CD4-positive, alpha-beta T cell (primary cell): ENCODE data around the gene PDSS2. TPM values are rescaled to one million over a fixed set of nuclear protein-coding genes. Genes with fewer than 3 reads are reported as not detected.

Experiments used
- ATAC-seq: fragments of 200-7000 bp; cut with Tn5 transposase; one replicate; pipeline ENCODE4 v1.10.0; 2022; ENCODE audit warnings: mild to moderate bottlenecking; ENCODE audit not compliant: poor library complexity
- CTCF ChIA-PET: fragments of 350-600 bp; sonication (Branson Sonifier 250); formaldehyde crosslinking; loops from one replicate; lab custom pipeline; 2021; ENCODE audit warnings: antibody characterized with exemption, inconsistent platforms; lab: Charles Lee
- POLR2A ChIA-PET: fragments of 350-600 bp; sonication (Branson Sonifier 250); formaldehyde crosslinking; loops from one replicate; lab custom pipeline; 2021; ENCODE audit warnings: antibody characterized with exemption, inconsistent platforms; lab: Charles Lee
- DNase-seq, 14 experiments: peaks; one replicate each; pipeline ENCODE4 v3.0.0-alpha.2; 2013 to 2020; ENCODE audit warnings: mixed read lengths in 2 of 14
- H3K27ac ChIP-seq, 2 donors: one replicate each; pipeline versions ENCODE4 v1.5.1 to v1.7.0; 2013; ENCODE audit warnings: low read length in 2 of 2, low read depth in 1 of 2, mild to moderate bottlenecking in 1 of 2
- H3K27me3 ChIP-seq, 2 experiments: 1 replicate in 1 of 2; 2 replicates in 1 of 2; pipeline versions ENCODE4 v1.6.1 to v1.7.0; 2013; ENCODE audit warnings: low read length in 2 of 2, control low read depth in 1 of 2, mild to moderate bottlenecking in 1 of 2, moderate library complexity in 1 of 2; ENCODE audit not compliant: insufficient read depth in 2 of 2, control insufficient read depth in 1 of 2
- H3K36me3 ChIP-seq: one replicate; pipeline ENCODE4 v1.6.1; 2013; ENCODE audit warnings: low read length, control low read depth; ENCODE audit not compliant: insufficient read depth
- H3K4me1 ChIP-seq: one replicate; pipeline ENCODE4 v1.6.1; 2013; ENCODE audit warnings: low read length, control low read depth; ENCODE audit not compliant: insufficient read depth
- H3K4me3 ChIP-seq: one replicate; pipeline ENCODE4 v1.5.1; 2013; ENCODE audit warnings: mild to moderate bottlenecking, low read length, moderate library complexity
- H3K9me3 ChIP-seq, 2 experiments: 1 replicate in 1 of 2; 2 replicates in 1 of 2; pipeline versions ENCODE4 v1.6.1 to v1.7.0; 2013; ENCODE audit warnings: low read length in 2 of 2, mild to moderate bottlenecking in 2 of 2, control low read depth in 1 of 2, moderate library complexity in 1 of 2; ENCODE audit not compliant: control insufficient read depth in 1 of 2, insufficient read depth in 1 of 2
- H3K27ac Mint-ChIP-seq: one replicate; pipeline ENCODE4 v1.8.0; 2020; ENCODE audit warnings: mixed read lengths
- H3K27me3 Mint-ChIP-seq: one replicate; pipeline ENCODE4 v1.8.0; 2021; ENCODE audit warnings: mixed read lengths
- H3K36me3 Mint-ChIP-seq: one replicate; pipeline ENCODE4 v1.8.0; 2021; ENCODE audit warnings: low read depth, mixed read lengths
- H3K4me1 Mint-ChIP-seq: one replicate; pipeline ENCODE4 v1.8.0; 2021; ENCODE audit warnings: low read depth, mixed read lengths
- H3K4me3 Mint-ChIP-seq: one replicate; pipeline ENCODE4 v1.8.0; 2020; ENCODE audit warnings: mild to moderate bottlenecking, mixed read lengths
- H3K9me3 Mint-ChIP-seq: one replicate; pipeline ENCODE4 v1.8.0; 2020; ENCODE audit warnings: mixed read lengths
- intact Hi-C, 2 experiments: fragments of 100-400 bp; cut with DNase I in 1 of 2; cut with micrococcal nuclease in 1 of 2; formaldehyde crosslinking; loops; one replicate each; pipeline versions ENCODE4 v1.15.1 to v1.9.0; 2023 to 2025; cut with DNase I, micrococcal nuclease
- total RNA-seq, 174 experiments: library from RNA in 2 of 174; stranded (reverse) in 2 of 174; gene quantifications; one replicate each; pipeline ENCODE4 v1.2.3 and lab custom pipeline; 2021 to 2026
- TF ChIP-seq, protein P1 (sequence below): fragments of 200-600 bp; IDR thresholded peaks from one replicate; pipeline ENCODE4 v1.8.0; 2022; ENCODE audit warnings: antibody characterized with exemption, mild to moderate bottlenecking

Gene PDSS2
- total RNA-seq, 2 experiments from 2014 or later, result 5.8 to 6.6 TPM

DNA sequence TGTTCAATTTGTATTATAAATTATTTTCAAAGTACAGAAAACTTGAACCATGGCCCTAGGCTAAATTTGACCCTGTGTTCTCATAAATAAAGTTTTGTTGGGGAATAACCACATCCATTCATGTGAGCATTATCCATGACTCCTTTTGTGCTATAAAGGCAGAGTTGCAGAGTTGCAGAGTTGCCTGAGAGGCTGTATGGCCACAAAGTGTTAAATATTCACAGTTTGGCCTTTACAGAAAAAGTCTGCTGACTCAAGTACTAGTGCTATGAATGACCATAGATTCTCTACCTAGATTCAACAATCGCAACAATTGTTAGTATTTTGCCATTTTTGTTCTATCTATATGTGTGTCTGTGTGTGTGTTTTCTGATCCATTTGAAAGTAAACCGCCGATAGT, 297.8 kb downstream of the PDSS2 start:
- TF ChIP-seq, protein P1, sequence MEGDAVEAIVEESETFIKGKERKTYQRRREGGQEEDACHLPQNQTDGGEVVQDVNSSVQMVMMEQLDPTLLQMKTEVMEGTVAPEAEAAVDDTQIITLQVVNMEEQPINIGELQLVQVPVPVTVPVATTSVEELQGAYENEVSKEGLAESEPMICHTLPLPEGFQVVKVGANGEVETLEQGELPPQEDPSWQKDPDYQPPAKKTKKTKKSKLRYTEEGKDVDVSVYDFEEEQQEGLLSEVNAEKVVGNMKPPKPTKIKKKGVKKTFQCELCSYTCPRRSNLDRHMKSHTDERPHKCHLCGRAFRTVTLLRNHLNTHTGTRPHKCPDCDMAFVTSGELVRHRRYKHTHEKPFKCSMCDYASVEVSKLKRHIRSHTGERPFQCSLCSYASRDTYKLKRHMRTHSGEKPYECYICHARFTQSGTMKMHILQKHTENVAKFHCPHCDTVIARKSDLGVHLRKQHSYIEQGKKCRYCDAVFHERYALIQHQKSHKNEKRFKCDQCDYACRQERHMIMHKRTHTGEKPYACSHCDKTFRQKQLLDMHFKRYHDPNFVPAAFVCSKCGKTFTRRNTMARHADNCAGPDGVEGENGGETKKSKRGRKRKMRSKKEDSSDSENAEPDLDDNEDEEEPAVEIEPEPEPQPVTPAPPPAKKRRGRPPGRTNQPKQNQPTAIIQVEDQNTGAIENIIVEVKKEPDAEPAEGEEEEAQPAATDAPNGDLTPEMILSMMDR, result no peak
- H3K9me3 ChIP-seq, result no peaks in the 10 kb centered on the region
- no peak for ATAC-seq
- H3K4me3 ChIP-seq, result no peak overlapping the region
- H3K4me1 ChIP-seq, result no peaks in the 10 kb centered on the region
- ChIA-PET POLR2A (no interaction called here), CTCF (no interaction called here)
- Mint-ChIP-seq H3K27me3 (no peaks in the 10 kb centered on the region), H3K9me3 (no peaks in the 10 kb centered on the region), H3K27ac (no peak overlapping the region), H3K4me3 (no peak overlapping the region), H3K4me1 (no peaks in the 10 kb centered on the region), H3K36me3 (no peaks in the 10 kb centered on the region)
- no peaks in the 10 kb centered on the region for H3K36me3 ChIP-seq
- no peak for DNase-seq
- no peak overlapping the region for H3K27ac ChIP-seq
- no peaks in the 10 kb centered on the region for H3K27me3 ChIP-seq
- intact Hi-C loops, result no loop called here

- POLR2A ChIA-PET, result no interaction called here
- no peak for DNase-seq
- H3K27ac Mint-ChIP-seq, result no peak overlapping the region
These were observed 302.7 kb downstream of the PDSS2 start for GRCh38 chr6:107156617-107157016.

GRCh38 chr6:107154801-107155160, 304.6 kb downstream of the PDSS2 start:
- no peaks in the 10 kb centered on the region for H3K27me3 ChIP-seq
- no peaks in the 10 kb centered on the region for H3K9me3 ChIP-seq
- intact Hi-C loops, result no loop called here
- TF ChIP-seq, protein P1, result no peak
- H3K4me3 Mint-ChIP-seq, result no peak overlapping the region
- ChIA-PET CTCF (interaction anchor here (0.7 kb wide), 1 partner anchor 17 kb away, joined by 3 read pairs; no protein-coding TSS in a partner anchor), POLR2A (no interaction called here)
- peaks cover 9% of the 10 kb centered on the region for H3K36me3 Mint-ChIP-seq
- ATAC-seq (no peak), DNase-seq (no peak)
- H3K36me3 ChIP-seq, result no peaks in the 10 kb centered on the region
- H3K4me1 Mint-ChIP-seq, result no peaks in the 10 kb centered on the region
- H3K4me3 ChIP-seq, result no peak overlapping the region
- no peaks in the 10 kb centered on the region for H3K27me3 Mint-ChIP-seq
- H3K27ac Mint-ChIP-seq, result no peak overlapping the region
- H3K4me1 ChIP-seq, result no peaks in the 10 kb centered on the region
- H3K9me3 Mint-ChIP-seq, result no peaks in the 10 kb centered on the region
- no peak overlapping the region for H3K27ac ChIP-seq

More at GRCh38 chr6:107156617-107157016, 302.7 kb downstream of the PDSS2 start:
- no peaks in the 10 kb centered on the region for H3K27me3 ChIP-seq
- Mint-ChIP-seq H3K9me3 (no peaks in the 10 kb centered on the region), H3K4me1 (no peaks in the 10 kb centered on the region), H3K4me3 (no peak overlapping the region), H3K27me3 (no peaks in the 10 kb centered on the region), H3K36me3 (peaks cover 9% of the 10 kb centered on the region)
- TF ChIP-seq, protein P1, result no peak
- H3K4me3 ChIP-seq, result no peak overlapping the region
- H3K9me3 ChIP-seq, result no peaks in the 10 kb centered on the region
- no peaks in the 10 kb centered on the region for H3K4me1 ChIP-seq
- no peaks in the 10 kb centered on the region for H3K36me3 ChIP-seq
- intact Hi-C loops, result no loop called here
- no peak overlapping the region for H3K27ac ChIP-seq
- CTCF ChIA-PET, result no interaction called here
- no peak for ATAC-seq
